Neural progenitor cell (in vitro differentiated cells): ENCODE measurements around the gene SLC37A1. TPM values are rescaled to one million over a fixed set of nuclear protein-coding genes. Genes with fewer than 3 reads are reported as not detected.
A peak's percentile ranks its signal among the peaks of the same experiment; 100 is the strongest.

Experiments
- DNase-seq: peaks from one replicate; pipeline ENCODE4 v3.0.0-alpha.2; 2016; ENCODE audit warnings: low spot score
- H2AFZ ChIP-seq: fragments of 200-600 bp; sonication (generic); replicated peaks from 2 replicates; pipeline ENCODE4 v1.6.1; 2016; ENCODE audit warnings: antibody characterized with exemption
- H3F3A ChIP-seq: fragments of 200-600 bp; sonication (generic); 2 replicates; pipeline ENCODE4 v1.6.1; 2016; ENCODE audit warnings: antibody characterized with exemption, low read depth
- H3K27ac ChIP-seq: fragments of 200-600 bp; sonication (generic); 2 replicates; pipeline ENCODE4 v1.5.1; 2016; ENCODE audit warnings: mild to moderate bottlenecking
- H3K27me3 ChIP-seq: fragments of 200-600 bp; sonication (generic); 2 replicates; pipeline ENCODE4 v1.6.1; 2016; ENCODE audit warnings: mild to moderate bottlenecking, moderate library complexity
- H3K36me3 ChIP-seq: fragments of 200-600 bp; sonication (generic); 2 replicates; pipeline ENCODE4 v1.5.1; 2016
- H3K4me1 ChIP-seq: fragments of 200-600 bp; sonication (generic); 2 replicates; pipeline ENCODE4 v1.6.1; 2016; ENCODE audit warnings: mixed run types
- H3K4me2 ChIP-seq: fragments of 200-600 bp; sonication (generic); 2 replicates; pipeline ENCODE4 v1.6.1; 2016
- H3K4me3 ChIP-seq: fragments of 200-600 bp; sonication (generic); 2 replicates; pipeline ENCODE4 v1.5.1; 2016
- H3K79me2 ChIP-seq: fragments of 200-600 bp; sonication (generic); 2 replicates; pipeline ENCODE4 v1.6.1; 2016; ENCODE audit warnings: low read depth
- H3K9ac ChIP-seq: fragments of 200-600 bp; sonication (generic); 2 replicates; pipeline ENCODE4 v1.6.1; 2016
- H3K9me3 ChIP-seq: fragments of 200-600 bp; sonication (generic); 2 replicates; pipeline ENCODE4 v1.5.1; 2016; ENCODE audit warnings: low read depth
- H4K20me1 ChIP-seq: fragments of 200-600 bp; sonication (generic); 2 replicates; pipeline ENCODE4 v1.6.1; 2016; ENCODE audit warnings: low read depth
- H3K27ac Mint-ChIP-seq: 3 replicates; pipeline ENCODE4 v1.8.0; 2021; ENCODE audit warnings: mixed read lengths
- H3K27me3 Mint-ChIP-seq: 2 replicates; pipeline ENCODE4 v1.8.0; 2022; ENCODE audit warnings: low read depth, mild to moderate bottlenecking, inconsistent platforms, moderate library complexity, mixed read lengths; ENCODE audit not compliant: insufficient read depth
- H3K36me3 Mint-ChIP-seq: 3 replicates; pipeline ENCODE4 v1.8.0; 2021; ENCODE audit warnings: mixed read lengths
- H3K4me1 Mint-ChIP-seq: 3 replicates; pipeline ENCODE4 v1.8.0; 2021; ENCODE audit warnings: mixed read lengths
- H3K4me3 Mint-ChIP-seq: 3 replicates; pipeline ENCODE4 v1.8.0; 2021; ENCODE audit warnings: mild to moderate bottlenecking, moderate library complexity, mixed read lengths
- H3K9me3 Mint-ChIP-seq: 3 replicates; pipeline ENCODE4 v1.8.0; 2020; ENCODE audit warnings: mixed read lengths
- EZH2 ChIP-seq: fragments of 200-600 bp; sonication (generic); IDR thresholded peaks from 2 replicates; pipeline ENCODE4 v1.6.1; 2017; ENCODE audit warnings: antibody characterized with exemption, mild to moderate bottlenecking, moderate library complexity
- EZH2phosphoT487 ChIP-seq: fragments of 200-600 bp; sonication (generic); IDR thresholded peaks from 2 replicates; pipeline ENCODE4 v1.6.1; 2017; ENCODE audit warnings: antibody characterized with exemption
- total RNA-seq: library from RNA; depleted of rRNA; stranded (reverse); fragments of >200 nt; gene quantifications from 2 replicates; pipeline ENCODE4 v1.2.3, GENCODE V29; 2015; ENCODE audit warnings: low replicate concordance
- TF ChIP-seq, protein P1 (sequence below): fragments of 200-600 bp; sonication (generic); IDR thresholded peaks from 2 replicates; pipeline ENCODE4 v1.5.1; 2017; ENCODE audit warnings: antibody characterized with exemption, mild to moderate bottlenecking

The SLC37A1 gene
- total RNA-seq, 1 donor from 2014 or later, result 1.2 TPM

DNA sequence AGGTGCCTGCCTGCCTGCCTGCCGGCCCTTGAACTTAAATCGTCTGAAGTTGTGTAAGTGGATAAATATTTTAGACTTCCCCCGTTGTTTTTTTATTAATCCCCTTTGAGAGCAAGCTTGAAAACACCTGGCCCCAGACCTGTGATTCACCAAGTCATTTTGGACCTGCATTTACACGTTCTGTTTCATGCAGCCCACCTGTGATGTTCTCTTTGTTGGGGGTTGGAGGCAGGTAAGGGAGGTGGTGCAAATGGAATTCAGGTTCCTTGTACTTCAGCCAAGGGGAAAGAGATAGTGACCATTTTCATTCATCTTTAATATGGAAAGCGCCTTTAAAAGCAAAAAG, 1.2 kb downstream of the SLC37A1 start:
- Histone ChIP-seq H3F3A (peaks cover 34% of the 10 kb centered on the region), H3K9ac (no peak overlapping the region), H3K4me2 (peak overlapping the region; percentile 89), H3K36me3 (no peaks in the 10 kb centered on the region), H3K4me3 (peak overlapping the region; percentile 83), H3K27ac (no peak overlapping the region), H3K9me3 (no peaks in the 10 kb centered on the region), H2AFZ (no peak overlapping the region), H3K27me3 (peaks cover 34% of the 10 kb centered on the region), H3K4me1 (peaks cover 10% of the 10 kb centered on the region), H4K20me1 (no peaks in the 10 kb centered on the region), H3K79me2 (no peaks in the 10 kb centered on the region)
- Mint-ChIP-seq H3K27me3 (peaks cover 22% of the 10 kb centered on the region), H3K4me3 (peak overlapping the region; percentile 83), H3K27ac (no peak overlapping the region), H3K9me3 (no peaks in the 10 kb centered on the region), H3K36me3 (no peaks in the 10 kb centered on the region), H3K4me1 (peaks cover 61% of the 10 kb centered on the region)
- TF ChIP-seq EZH2, result peak; percentile 35
- TF ChIP-seq, protein P1, sequence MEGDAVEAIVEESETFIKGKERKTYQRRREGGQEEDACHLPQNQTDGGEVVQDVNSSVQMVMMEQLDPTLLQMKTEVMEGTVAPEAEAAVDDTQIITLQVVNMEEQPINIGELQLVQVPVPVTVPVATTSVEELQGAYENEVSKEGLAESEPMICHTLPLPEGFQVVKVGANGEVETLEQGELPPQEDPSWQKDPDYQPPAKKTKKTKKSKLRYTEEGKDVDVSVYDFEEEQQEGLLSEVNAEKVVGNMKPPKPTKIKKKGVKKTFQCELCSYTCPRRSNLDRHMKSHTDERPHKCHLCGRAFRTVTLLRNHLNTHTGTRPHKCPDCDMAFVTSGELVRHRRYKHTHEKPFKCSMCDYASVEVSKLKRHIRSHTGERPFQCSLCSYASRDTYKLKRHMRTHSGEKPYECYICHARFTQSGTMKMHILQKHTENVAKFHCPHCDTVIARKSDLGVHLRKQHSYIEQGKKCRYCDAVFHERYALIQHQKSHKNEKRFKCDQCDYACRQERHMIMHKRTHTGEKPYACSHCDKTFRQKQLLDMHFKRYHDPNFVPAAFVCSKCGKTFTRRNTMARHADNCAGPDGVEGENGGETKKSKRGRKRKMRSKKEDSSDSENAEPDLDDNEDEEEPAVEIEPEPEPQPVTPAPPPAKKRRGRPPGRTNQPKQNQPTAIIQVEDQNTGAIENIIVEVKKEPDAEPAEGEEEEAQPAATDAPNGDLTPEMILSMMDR, result no peak
- no peak for DNase-seq

DNA sequence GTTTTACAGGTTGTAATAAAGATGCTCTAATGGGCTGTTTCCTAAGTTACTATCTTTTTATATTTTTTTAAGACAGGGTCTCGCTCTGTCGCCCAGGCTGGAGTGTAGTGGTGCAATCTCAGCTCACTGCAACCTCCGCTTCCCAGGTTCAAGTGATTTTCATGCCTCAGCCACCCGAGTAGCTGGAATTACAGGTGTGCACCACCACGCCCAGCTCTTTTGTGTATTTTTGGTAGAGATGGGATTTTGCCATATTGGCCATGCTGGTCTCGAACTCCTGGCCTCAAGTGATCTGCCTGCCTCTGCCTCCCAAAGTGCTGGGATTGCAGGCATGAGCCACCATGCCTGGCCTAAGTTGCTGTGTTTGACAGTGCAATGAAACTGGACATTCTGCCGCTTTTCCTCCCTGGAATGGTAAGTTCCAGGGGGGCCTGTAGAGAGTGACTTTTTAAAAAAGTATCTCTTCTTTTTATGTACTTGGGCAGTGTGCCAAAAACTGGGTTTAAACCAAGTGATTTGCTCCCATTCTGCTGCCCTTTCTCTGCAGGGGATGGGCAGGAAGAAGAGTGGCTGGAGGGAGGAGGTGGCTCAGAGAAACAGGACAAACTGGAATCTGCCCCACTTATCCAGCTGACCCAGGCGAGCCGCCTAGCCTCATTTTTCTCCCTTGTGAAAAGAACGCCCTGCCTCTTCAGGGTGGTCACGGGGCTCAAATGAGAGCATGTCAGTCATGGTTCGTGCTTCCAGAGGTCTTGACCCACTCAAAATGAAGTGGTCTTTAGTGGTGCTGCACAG, 2.3 kb downstream of the SLC37A1 start:
- Histone ChIP-seq H3K4me3 (no peak overlapping the region), H4K20me1 (no peaks in the 10 kb centered on the region), H3K36me3 (no peaks in the 10 kb centered on the region), H3K79me2 (no peaks in the 10 kb centered on the region), H3K4me1 (peaks cover 10% of the 10 kb centered on the region), H3K9me3 (no peaks in the 10 kb centered on the region), H3K9ac (no peak overlapping the region), H3K27ac (no peak overlapping the region), H3F3A (peaks cover 34% of the 10 kb centered on the region), H3K27me3 (peaks cover 34% of the 10 kb centered on the region), H3K4me2 (no peak overlapping the region), H2AFZ (no peak overlapping the region)
- TF ChIP-seq EZH2, result no peak
- TF ChIP-seq, protein P1, result no peak
- no peak for TF ChIP-seq EZH2phosphoT487
- peaks cover 55% of the 10 kb centered on the region for H3K4me1 Mint-ChIP-seq
- no peak for DNase-seq
- no peaks in the 10 kb centered on the region for H3K9me3 Mint-ChIP-seq
- no peaks in the 10 kb centered on the region for H3K36me3 Mint-ChIP-seq
- H3K27me3 Mint-ChIP-seq, result peaks cover 24% of the 10 kb centered on the region
- H3K27ac Mint-ChIP-seq, result no peak overlapping the region
- peak overlapping the region; percentile 9 for H3K4me3 Mint-ChIP-seq

DNA sequence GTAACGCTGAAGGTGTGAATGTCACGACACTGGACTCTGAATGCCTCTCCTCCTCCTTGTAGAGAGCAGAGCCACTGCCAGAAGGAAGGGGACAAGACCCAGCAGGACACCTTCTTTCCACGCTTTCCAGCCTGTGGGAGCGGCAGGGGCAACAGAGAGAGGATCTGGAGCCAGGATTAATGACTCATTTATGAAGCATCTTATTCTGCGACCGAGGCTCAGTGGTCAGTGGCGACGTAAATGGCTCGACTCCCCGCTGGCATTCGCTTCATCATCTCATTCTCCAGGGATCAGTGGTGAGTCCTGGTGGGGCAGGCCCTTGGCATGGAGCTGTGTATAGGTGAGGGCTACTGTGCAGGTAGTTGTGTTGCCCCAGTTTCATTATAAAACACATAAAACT, 4.6 kb downstream of the SLC37A1 start:
- no peak overlapping the region for H3K27ac Mint-ChIP-seq
- Histone ChIP-seq H3K79me2 (no peaks in the 10 kb centered on the region), H3K4me3 (no peak overlapping the region), H3K27me3 (peaks cover 30% of the 10 kb centered on the region), H3F3A (peaks cover 19% of the 10 kb centered on the region), H3K9ac (no peak overlapping the region), H3K36me3 (no peaks in the 10 kb centered on the region), H4K20me1 (no peaks in the 10 kb centered on the region), H3K27ac (no peak overlapping the region), H3K4me1 (peaks cover 2% of the 10 kb centered on the region), H2AFZ (no peak overlapping the region), H3K4me2 (no peak overlapping the region), H3K9me3 (no peaks in the 10 kb centered on the region)
- H3K4me3 Mint-ChIP-seq, result no peak overlapping the region
- H3K4me1 Mint-ChIP-seq, result peaks cover 52% of the 10 kb centered on the region
- H3K9me3 Mint-ChIP-seq, result no peaks in the 10 kb centered on the region
- DNase-seq, result no peak
- peaks cover 22% of the 10 kb centered on the region for H3K27me3 Mint-ChIP-seq
- TF ChIP-seq EZH2, result no peak
- TF ChIP-seq EZH2phosphoT487, result no peak
- TF ChIP-seq, protein P1, result no peak
- H3K36me3 Mint-ChIP-seq, result no peaks in the 10 kb centered on the region
